Ishikawa (cell line): ENCODE results near the gene C2CD4D.

Source experiments
- CEBPB ChIP-seq: IDR thresholded peaks from 2 replicates; pipeline ENCODE4 v1.6.1; 2012
- CREB1 ChIP-seq: IDR thresholded peaks from 2 replicates; pipeline ENCODE4 v1.6.1; 2012; ENCODE audit warnings: low read depth
- EGR1 ChIP-seq: IDR thresholded peaks from 2 replicates; pipeline ENCODE4 v1.6.1; 2012
- EP300 ChIP-seq: IDR thresholded peaks from 2 replicates; pipeline ENCODE4 v1.6.1; 2012; ENCODE audit warnings: borderline replicate concordance
- FOXM1 ChIP-seq: IDR thresholded peaks from 2 replicates; pipeline ENCODE4 v1.6.1; 2012; ENCODE audit warnings: low read depth, borderline replicate concordance
- NFIC ChIP-seq: IDR thresholded peaks from 2 replicates; pipeline ENCODE4 v1.6.1; 2012
- RAD21 ChIP-seq: IDR thresholded peaks from 2 replicates; pipeline ENCODE4 v1.6.1; 2012; ENCODE audit warnings: low read depth
- TAF1 ChIP-seq: IDR thresholded peaks from 2 replicates; pipeline ENCODE4 v1.6.1; 2012; ENCODE audit warnings: low read depth, mild to moderate bottlenecking
- TCF12 ChIP-seq: IDR thresholded peaks from 2 replicates; pipeline ENCODE4 v1.6.1; 2012; ENCODE audit warnings: low read depth
- TEAD4 ChIP-seq: IDR thresholded peaks from 2 replicates; pipeline ENCODE4 v1.6.1; 2012
- USF1 ChIP-seq: IDR thresholded peaks from 2 replicates; pipeline ENCODE4 v1.6.1; 2012
- YY1 ChIP-seq: IDR thresholded peaks from 2 replicates; pipeline ENCODE4 v1.6.1; 2012; ENCODE audit warnings: low read depth
- ZBTB7A ChIP-seq: IDR thresholded peaks from 2 replicates; pipeline ENCODE4 v1.6.1; 2012; ENCODE audit warnings: low read depth
- TF ChIP-seq, protein P1 (sequence below): IDR thresholded peaks from 2 replicates; pipeline ENCODE4 v1.6.1; 2012
- TF ChIP-seq, protein P2 (sequence below): IDR thresholded peaks from 2 replicates; pipeline ENCODE4 v1.6.1; 2012; ENCODE audit warnings: low read depth, mild to moderate bottlenecking

C2CD4D gene

GRCh38 chr1:151800830-151801229 is 38.8 kb downstream of the C2CD4D start:
- TF ChIP-seq TCF12 (no peak), FOXM1 (no peak), RAD21 (no peak), CREB1 (no peak), USF1 (no peak), EP300 (no peak), EGR1 (no peak), TAF1 (no peak), ZBTB7A (no peak), TEAD4 (no peak), CEBPB (no peak), NFIC (no peak), YY1 (no peak)
- TF ChIP-seq, protein P1, sequence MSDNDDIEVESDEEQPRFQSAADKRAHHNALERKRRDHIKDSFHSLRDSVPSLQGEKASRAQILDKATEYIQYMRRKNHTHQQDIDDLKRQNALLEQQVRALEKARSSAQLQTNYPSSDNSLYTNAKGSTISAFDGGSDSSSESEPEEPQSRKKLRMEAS: no peak
- TF ChIP-seq, protein P2, sequence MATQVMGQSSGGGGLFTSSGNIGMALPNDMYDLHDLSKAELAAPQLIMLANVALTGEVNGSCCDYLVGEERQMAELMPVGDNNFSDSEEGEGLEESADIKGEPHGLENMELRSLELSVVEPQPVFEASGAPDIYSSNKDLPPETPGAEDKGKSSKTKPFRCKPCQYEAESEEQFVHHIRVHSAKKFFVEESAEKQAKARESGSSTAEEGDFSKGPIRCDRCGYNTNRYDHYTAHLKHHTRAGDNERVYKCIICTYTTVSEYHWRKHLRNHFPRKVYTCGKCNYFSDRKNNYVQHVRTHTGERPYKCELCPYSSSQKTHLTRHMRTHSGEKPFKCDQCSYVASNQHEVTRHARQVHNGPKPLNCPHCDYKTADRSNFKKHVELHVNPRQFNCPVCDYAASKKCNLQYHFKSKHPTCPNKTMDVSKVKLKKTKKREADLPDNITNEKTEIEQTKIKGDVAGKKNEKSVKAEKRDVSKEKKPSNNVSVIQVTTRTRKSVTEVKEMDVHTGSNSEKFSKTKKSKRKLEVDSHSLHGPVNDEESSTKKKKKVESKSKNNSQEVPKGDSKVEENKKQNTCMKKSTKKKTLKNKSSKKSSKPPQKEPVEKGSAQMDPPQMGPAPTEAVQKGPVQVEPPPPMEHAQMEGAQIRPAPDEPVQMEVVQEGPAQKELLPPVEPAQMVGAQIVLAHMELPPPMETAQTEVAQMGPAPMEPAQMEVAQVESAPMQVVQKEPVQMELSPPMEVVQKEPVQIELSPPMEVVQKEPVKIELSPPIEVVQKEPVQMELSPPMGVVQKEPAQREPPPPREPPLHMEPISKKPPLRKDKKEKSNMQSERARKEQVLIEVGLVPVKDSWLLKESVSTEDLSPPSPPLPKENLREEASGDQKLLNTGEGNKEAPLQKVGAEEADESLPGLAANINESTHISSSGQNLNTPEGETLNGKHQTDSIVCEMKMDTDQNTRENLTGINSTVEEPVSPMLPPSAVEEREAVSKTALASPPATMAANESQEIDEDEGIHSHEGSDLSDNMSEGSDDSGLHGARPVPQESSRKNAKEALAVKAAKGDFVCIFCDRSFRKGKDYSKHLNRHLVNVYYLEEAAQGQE: no peak

- TF ChIP-seq TCF12 (no peak), CEBPB (no peak), YY1 (no peak), ZBTB7A (no peak), NFIC (no peak), EP300 (no peak), RAD21 (no peak), FOXM1 (no peak), USF1 (no peak), EGR1 (no peak), TAF1 (no peak), CREB1 (no peak), TEAD4 (no peak)
- TF ChIP-seq, protein P2: no peak
- TF ChIP-seq, protein P1: no peak
Observed at GRCh38 chr1:151799179-151800022, 40.2 kb downstream of the C2CD4D start.

- TF ChIP-seq FOXM1 (no peak), ZBTB7A (no peak), TEAD4 (no peak), EGR1 (no peak), YY1 (no peak), EP300 (no peak), TAF1 (no peak), RAD21 (no peak)
- TF ChIP-seq, protein P1: no peak
- TF ChIP-seq, protein P2: no peak
Observed at GRCh38 chr1:151798571-151798970, 41.0 kb downstream of the C2CD4D start.
